OCI-LY7 (cell line): ENCODE measurements around the gene MEF2A. TPM values are rescaled to one million over a fixed set of nuclear protein-coding genes. Genes with fewer than 3 reads are reported as not detected.

Experiments
- BruUV-seq: library from RNA; stranded (reverse); fragments of 400-500 nt; replicated peaks from 2 replicates; lab custom pipeline; 2021; lab: Mats Ljungman, UMichigan
- CTCF ChIA-PET: fragments of 300-600 bp; sonication (Branson Sonifier 250); formaldehyde crosslinking; loops from one replicate; lab custom pipeline; 2022; ENCODE audit warnings: antibody characterized with exemption; ENCODE audit not compliant: unreplicated experiment; lab: Charles Lee
- POLR2A ChIA-PET: fragments of 300-600 bp; sonication (Branson Sonifier 250); formaldehyde crosslinking; loops from one replicate; lab custom pipeline; 2022; ENCODE audit warnings: antibody characterized with exemption; lab: Charles Lee
- DNase-seq: peaks from one replicate; pipeline ENCODE4 v3.0.0-alpha.2; 2015; ENCODE audit warnings: low spot score
- H2AFZ ChIP-seq: fragments of 200-600 bp; sonication (generic), shearing (Covaris generic); 2 replicates; pipeline ENCODE4 v1.6.1; 2014; ENCODE audit warnings: mild to moderate bottlenecking, antibody characterized with exemption, low read length, moderate library complexity
- H3K27ac ChIP-seq: fragments of 200-600 bp; sonication (generic); 2 replicates; pipeline ENCODE4 v1.5.1; 2014; ENCODE audit warnings: mixed run types, low read depth, mild to moderate bottlenecking, moderate library complexity, low read length, inconsistent platforms; ENCODE audit not compliant: poor library complexity, severe bottlenecking
- H3K36me3 ChIP-seq: fragments of 200-600 bp; sonication (generic); 2 replicates; pipeline ENCODE4 v1.6.1; 2014; ENCODE audit warnings: mild to moderate bottlenecking, antibody characterized with exemption, low read length, moderate library complexity, mixed read lengths; ENCODE audit not compliant: insufficient read depth
- H3K4me1 ChIP-seq: fragments of 200-600 bp; sonication (generic); 2 replicates; pipeline ENCODE4 v1.5.1; 2014; ENCODE audit warnings: mild to moderate bottlenecking, low read length; ENCODE audit not compliant: insufficient read depth, poor library complexity, severe bottlenecking
- H3K4me2 ChIP-seq: fragments of 200-600 bp; sonication (generic); 2 replicates; pipeline ENCODE4 v1.6.1; 2014; ENCODE audit warnings: mild to moderate bottlenecking, low read length
- H3K4me3 ChIP-seq: fragments of 200-600 bp; sonication (generic); 2 replicates; pipeline ENCODE4 v1.5.1; 2014; ENCODE audit warnings: mild to moderate bottlenecking, low read depth, low read length; ENCODE audit not compliant: poor library complexity, severe bottlenecking
- H3K79me2 ChIP-seq: fragments of 200-600 bp; sonication (generic); 2 replicates; pipeline ENCODE4 v1.6.1; 2016; ENCODE audit warnings: low read depth, mild to moderate bottlenecking, low read length, moderate library complexity, mixed read lengths; ENCODE audit not compliant: insufficient read depth
- H3K9me2 ChIP-seq: fragments of 200-600 bp; sonication (generic); 2 replicates; pipeline ENCODE4 v1.6.1; 2016; ENCODE audit warnings: mild to moderate bottlenecking, low read length, mixed read lengths; ENCODE audit not compliant: insufficient read depth
- H3K9me3 ChIP-seq: fragments of 200-600 bp; sonication (generic); 2 replicates; pipeline ENCODE4 v1.6.1; 2014; ENCODE audit warnings: mild to moderate bottlenecking, mixed run types, low read length, mixed read lengths
- H4K20me1 ChIP-seq: fragments of 200-600 bp; sonication (generic); 2 replicates; pipeline ENCODE4 v1.6.1; 2014; ENCODE audit warnings: mild to moderate bottlenecking, antibody characterized with exemption, low read length, moderate library complexity, mixed read lengths; ENCODE audit not compliant: insufficient read depth
- EZH2phosphoT487 ChIP-seq: fragments of 200-600 bp; sonication (generic); IDR thresholded peaks from 2 replicates; pipeline ENCODE4 v1.6.1; 2018; ENCODE audit warnings: low read depth, borderline replicate concordance, mild to moderate bottlenecking, mixed run types, antibody characterized with exemption, low read length, moderate library complexity, mixed read lengths
- intact Hi-C: fragments of 100-400 bp; cut with micrococcal nuclease; formaldehyde crosslinking; loops from one replicate; pipeline ENCODE4 v1.10.0; 2022; ENCODE audit not compliant: unreplicated experiment
- total RNA-seq, 2 experiments: library from RNA; depleted of rRNA in 1 of 2; stranded (reverse); fragments of >200 nt in 1 of 2; shearing (Covaris generic) in 1 of 2; gene quantifications; 2 replicates each; pipeline ENCODE4 v1.2.3, GENCODE V29; 2014 to 2022
- TF ChIP-seq, protein P1 (sequence below): fragments of 200-600 bp; sonication (generic); conservative IDR thresholded peaks from 2 replicates; pipeline ENCODE4 v1.5.1; 2014; ENCODE audit warnings: mild to moderate bottlenecking, antibody characterized with exemption, low read length, moderate library complexity, mixed read lengths

Gene MEF2A
- total RNA-seq, 2 experiments from 2014 or later: 28.0 to 38.2 TPM

DNA sequence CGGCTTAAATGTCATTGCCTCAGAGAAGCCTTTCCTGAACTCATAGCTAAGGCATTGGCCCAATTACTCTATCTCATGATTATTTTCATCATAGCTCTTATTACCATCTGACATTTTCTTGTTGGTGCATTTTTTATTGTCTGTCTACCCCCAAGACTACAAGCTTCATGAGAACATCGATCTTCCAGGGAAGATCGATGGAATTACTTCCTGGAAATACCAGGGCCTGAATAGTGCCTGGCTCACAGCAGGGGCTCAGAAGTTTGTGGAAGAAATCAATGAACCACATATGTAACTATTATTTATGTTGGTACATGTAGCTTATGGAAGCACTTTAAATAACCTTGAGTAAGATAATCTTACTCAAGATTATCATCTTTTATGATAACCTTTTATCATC is 7.7 kb upstream of the MEF2A start:
- intact Hi-C loops: no loop called here
- no peak overlapping the region for H3K27ac ChIP-seq
- H4K20me1 ChIP-seq: no peaks in the 10 kb centered on the region
- H3K4me2 ChIP-seq: no peak overlapping the region
- H3K9me2 ChIP-seq: no peaks in the 10 kb centered on the region
- ChIA-PET CTCF (no interaction called here), POLR2A (interaction anchor here (0.8 kb wide), 2 partner anchors 21 to 54 kb away, joined by 3 read pairs; no protein-coding TSS in a partner anchor)
- H3K9me3 ChIP-seq: no peaks in the 10 kb centered on the region
- H3K4me1 ChIP-seq: no peaks in the 10 kb centered on the region
- no peak for DNase-seq
- H3K4me3 ChIP-seq: no peak overlapping the region
- no TSS peak for BruUV-seq
- no peaks in the 10 kb centered on the region for H3K36me3 ChIP-seq
- TF ChIP-seq, protein P1, sequence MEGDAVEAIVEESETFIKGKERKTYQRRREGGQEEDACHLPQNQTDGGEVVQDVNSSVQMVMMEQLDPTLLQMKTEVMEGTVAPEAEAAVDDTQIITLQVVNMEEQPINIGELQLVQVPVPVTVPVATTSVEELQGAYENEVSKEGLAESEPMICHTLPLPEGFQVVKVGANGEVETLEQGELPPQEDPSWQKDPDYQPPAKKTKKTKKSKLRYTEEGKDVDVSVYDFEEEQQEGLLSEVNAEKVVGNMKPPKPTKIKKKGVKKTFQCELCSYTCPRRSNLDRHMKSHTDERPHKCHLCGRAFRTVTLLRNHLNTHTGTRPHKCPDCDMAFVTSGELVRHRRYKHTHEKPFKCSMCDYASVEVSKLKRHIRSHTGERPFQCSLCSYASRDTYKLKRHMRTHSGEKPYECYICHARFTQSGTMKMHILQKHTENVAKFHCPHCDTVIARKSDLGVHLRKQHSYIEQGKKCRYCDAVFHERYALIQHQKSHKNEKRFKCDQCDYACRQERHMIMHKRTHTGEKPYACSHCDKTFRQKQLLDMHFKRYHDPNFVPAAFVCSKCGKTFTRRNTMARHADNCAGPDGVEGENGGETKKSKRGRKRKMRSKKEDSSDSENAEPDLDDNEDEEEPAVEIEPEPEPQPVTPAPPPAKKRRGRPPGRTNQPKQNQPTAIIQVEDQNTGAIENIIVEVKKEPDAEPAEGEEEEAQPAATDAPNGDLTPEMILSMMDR: no peak
- TF ChIP-seq EZH2phosphoT487: no peak
- H3K79me2 ChIP-seq: no peaks in the 10 kb centered on the region
- H2AFZ ChIP-seq: no peak overlapping the region

DNA sequence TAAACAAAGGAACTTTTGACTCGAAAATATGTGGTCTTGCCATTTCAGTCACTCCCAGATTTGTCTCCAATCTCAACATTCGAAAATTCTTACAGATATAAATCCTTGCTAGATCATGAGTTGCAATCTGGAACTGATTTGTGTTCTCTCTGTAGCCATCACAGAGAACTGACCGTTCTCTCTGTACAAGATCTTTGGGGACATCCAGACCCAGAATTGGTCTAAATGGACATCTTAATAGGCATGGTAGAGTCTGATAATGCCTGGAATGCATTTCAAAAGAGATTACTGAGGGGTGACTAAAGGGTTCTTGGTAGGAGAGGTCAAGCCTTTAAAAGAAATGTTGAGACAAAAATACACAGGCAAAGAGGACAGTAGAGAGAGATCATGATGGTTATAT is 7.2 kb upstream of the MEF2A start:
- POLR2A ChIA-PET: interaction anchor here (0.8 kb wide), 1 partner anchor 21 kb away, joined by 3 read pairs; no protein-coding TSS in a partner anchor
- intact Hi-C loops: no loop called here

More for the DNA sequence above, 7.2 kb upstream of the MEF2A start:
- CTCF ChIA-PET: no interaction called here
- Histone ChIP-seq H3K4me2 (no peak overlapping the region), H3K27ac (no peak overlapping the region), H3K79me2 (no peaks in the 10 kb centered on the region), H2AFZ (no peak overlapping the region), H3K36me3 (no peaks in the 10 kb centered on the region), H3K9me3 (no peaks in the 10 kb centered on the region), H3K4me3 (no peak overlapping the region), H4K20me1 (no peaks in the 10 kb centered on the region), H3K9me2 (no peaks in the 10 kb centered on the region), H3K4me1 (no peaks in the 10 kb centered on the region)
- TF ChIP-seq, protein P1: no peak
- no peak for TF ChIP-seq EZH2phosphoT487
- no TSS peak for BruUV-seq
- no peak for DNase-seq
